Activated CD8-positive, alpha-beta memory T cell treated with anti-CD3 and anti-CD28 coated beads, Interleukin-2, amount 10 ng/mL, durations not matched to agents 7 days and 5 days (primary cell): Measurements from ENCODE around the gene FBXL22. TPM values are rescaled to one million over a fixed set of nuclear protein-coding genes. Genes with fewer than 3 reads are reported as not detected.
A peak's percentile ranks its signal among the peaks of the same experiment; 100 is the strongest.

Experiments used
- ATAC-seq: fragments of 150-1000 bp; cut with Tn5 transposase; one replicate; pipeline ENCODE4 v1.10.0; 2021; ENCODE audit warnings: moderate library complexity
- CTCF ChIA-PET: fragments of 350-600 bp; sonication (Branson Sonifier 250); formaldehyde crosslinking; loops from one replicate; lab custom pipeline; 2021; ENCODE audit warnings: antibody characterized with exemption; lab: Charles Lee
- DNase-seq: peaks from one replicate; pipeline ENCODE4 v3.0.0-alpha.2; 2020
- H3K27ac Mint-ChIP-seq: one replicate; pipeline ENCODE4 v1.8.0; 2021; ENCODE audit warnings: mild to moderate bottlenecking, mixed read lengths
- H3K27me3 Mint-ChIP-seq: one replicate; pipeline ENCODE4 v1.8.0; 2021; ENCODE audit warnings: mixed read lengths
- H3K36me3 Mint-ChIP-seq: one replicate; pipeline ENCODE4 v1.8.0; 2021; ENCODE audit warnings: mild to moderate bottlenecking, mixed read lengths
- H3K4me1 Mint-ChIP-seq: one replicate; pipeline ENCODE4 v1.8.0; 2021; ENCODE audit warnings: mixed read lengths
- H3K4me3 Mint-ChIP-seq: one replicate; pipeline ENCODE4 v1.8.0; 2021; ENCODE audit warnings: mild to moderate bottlenecking, moderate library complexity, mixed read lengths
- H3K9me3 Mint-ChIP-seq: one replicate; pipeline ENCODE4 v1.8.0; 2022; ENCODE audit warnings: low read depth, mixed read lengths
- total RNA-seq, 2 experiments: library from RNA; stranded (reverse); gene quantifications; one replicate each; pipeline ENCODE4 v1.2.3, GENCODE V29; 2021

Gene FBXL22
- total RNA-seq, 2 experiments from 2014 or later = 0.56 to 0.85 TPM

GRCh38 chr15:63598473-63599400 is 1.6 kb downstream of the FBXL22 start:
- Mint-ChIP-seq H3K9me3 (no peaks in the 10 kb centered on the region), H3K27me3 (peaks cover 3% of the 10 kb centered on the region), H3K4me3 (peak overlapping the region; percentile 91)

GRCh38 chr15:63599401-63600000 is 2.3 kb downstream of the FBXL22 start:
- no peaks in the 10 kb centered on the region for H3K9me3 Mint-ChIP-seq
- ATAC-seq (no peak), DNase-seq (peak; percentile 62)
- peak overlapping the region; percentile 91 for H3K4me3 Mint-ChIP-seq
- H3K4me1 Mint-ChIP-seq = peaks cover 45% of the 10 kb centered on the region
- peaks cover 2% of the 10 kb centered on the region for H3K36me3 Mint-ChIP-seq
- H3K27ac Mint-ChIP-seq = peak overlapping the region; percentile 85
- peaks cover 3% of the 10 kb centered on the region for H3K27me3 Mint-ChIP-seq
- CTCF ChIA-PET = interaction anchor here (0.7 to 4.7 kb wide), 23 partner anchors 11 to 554 kb away, joined by 3 to 65 read pairs (median 5); no protein-coding TSS in a partner anchor

More at GRCh38 chr15:63598473-63599400, 1.6 kb downstream of the FBXL22 start:
- Mint-ChIP-seq H3K36me3 (peaks cover 5% of the 10 kb centered on the region), H3K4me1 (peaks cover 50% of the 10 kb centered on the region), H3K27ac (peak overlapping the region; percentile 4)
- no peak for ATAC-seq
- no peak for DNase-seq
- CTCF ChIA-PET = interaction anchor here (0.7 to 4.7 kb wide), 21 partner anchors 11 to 469 kb away, joined by 3 to 65 read pairs (median 4); no protein-coding TSS in a partner anchor

GRCh38 chr15:63600001-63600615 is 2.9 kb downstream of the FBXL22 start:
- H3K4me3 Mint-ChIP-seq = peak overlapping the region; percentile 91
- peak; percentile 9 for ATAC-seq
- H3K27ac Mint-ChIP-seq = peak overlapping the region; percentile 85
- H3K27me3 Mint-ChIP-seq = peaks cover 3% of the 10 kb centered on the region
- CTCF ChIA-PET = interaction anchor here (0.7 to 4.7 kb wide), 24 partner anchors 10 to 553 kb away, joined by 3 to 65 read pairs (median 4); no protein-coding TSS in a partner anchor
- peak; percentile 53 for DNase-seq
- H3K36me3 Mint-ChIP-seq = peaks cover 2% of the 10 kb centered on the region
- peaks cover 42% of the 10 kb centered on the region for H3K4me1 Mint-ChIP-seq
- H3K9me3 Mint-ChIP-seq = no peaks in the 10 kb centered on the region

GRCh38 chr15:63600616-63601025 is 3.4 kb downstream of the FBXL22 start:
- H3K27ac Mint-ChIP-seq = peak overlapping the region; percentile 93
- peaks cover 2% of the 10 kb centered on the region for H3K36me3 Mint-ChIP-seq
- CTCF ChIA-PET = interaction anchor here (1.0 to 4.7 kb wide), 17 partner anchors 9 to 467 kb away, joined by 3 to 65 read pairs (median 8); no protein-coding TSS in a partner anchor
- ATAC-seq (peak; percentile 83), DNase-seq (peak; percentile 91)
- peak overlapping the region; percentile 91 for H3K4me3 Mint-ChIP-seq
- H3K9me3 Mint-ChIP-seq = no peaks in the 10 kb centered on the region
- H3K27me3 Mint-ChIP-seq = peaks cover 3% of the 10 kb centered on the region
- H3K4me1 Mint-ChIP-seq = peaks cover 42% of the 10 kb centered on the region

GRCh38 chr15:63601026-63601703 is 4.0 kb downstream of the FBXL22 start:
- H3K4me1 Mint-ChIP-seq = peaks cover 42% of the 10 kb centered on the region
- H3K27me3 Mint-ChIP-seq = peaks cover 3% of the 10 kb centered on the region
- CTCF ChIA-PET = interaction anchor here (0.9 to 4.7 kb wide), 19 partner anchors 9 to 552 kb away, joined by 3 to 65 read pairs (median 5); no protein-coding TSS in a partner anchor
- H3K9me3 Mint-ChIP-seq = no peaks in the 10 kb centered on the region
- DNase-seq = peak; percentile 73
- ATAC-seq = peak; percentile 22
- H3K4me3 Mint-ChIP-seq = peak overlapping the region; percentile 91
- H3K27ac Mint-ChIP-seq = peak overlapping the region; percentile 93
- H3K36me3 Mint-ChIP-seq = peaks cover 2% of the 10 kb centered on the region

- H3K4me3 Mint-ChIP-seq = peak overlapping the region; percentile 91
- peaks cover 2% of the 10 kb centered on the region for H3K36me3 Mint-ChIP-seq
- no peak for ATAC-seq
- peaks cover 47% of the 10 kb centered on the region for H3K4me1 Mint-ChIP-seq
- no peaks in the 10 kb centered on the region for H3K9me3 Mint-ChIP-seq
- H3K27me3 Mint-ChIP-seq = peaks cover 3% of the 10 kb centered on the region
- no peak for DNase-seq
- CTCF ChIA-PET = interaction anchor here (0.6 to 4.7 kb wide), 10 partner anchors 8 to 551 kb away, joined by 3 to 65 read pairs (median 3); partner anchors contain the start of gene DAPK2
- peak overlapping the region; percentile 93 for H3K27ac Mint-ChIP-seq
Measured at GRCh38 chr15:63601704-63602185, 4.6 kb downstream of the FBXL22 start.

GRCh38 chr15:63602595-63602994 is 5.4 kb downstream of the FBXL22 start:
- ATAC-seq (no peak), DNase-seq (no peak)
- Mint-ChIP-seq H3K36me3 (peaks cover 2% of the 10 kb centered on the region), H3K4me1 (peaks cover 47% of the 10 kb centered on the region), H3K27ac (peak overlapping the region; percentile 52), H3K4me3 (peak overlapping the region; percentile 42), H3K9me3 (no peaks in the 10 kb centered on the region), H3K27me3 (peaks cover 3% of the 10 kb centered on the region)
- CTCF ChIA-PET = interaction anchor here (0.6 to 4.7 kb wide), 4 partner anchors 7 to 444 kb away, joined by 3 to 65 read pairs (median 15); partner anchors contain the start of gene DAPK2

GRCh38 chr15:63603516-63603915 is 6.3 kb downstream of the FBXL22 start:
- Mint-ChIP-seq H3K4me3 (no peak overlapping the region), H3K36me3 (peaks cover 5% of the 10 kb centered on the region), H3K4me1 (peaks cover 46% of the 10 kb centered on the region), H3K27ac (no peak overlapping the region), H3K27me3 (peaks cover 3% of the 10 kb centered on the region), H3K9me3 (no peaks in the 10 kb centered on the region)
- CTCF ChIA-PET = interaction anchor here (0.9 to 11.6 kb wide), 3 partner anchors 464 to 550 kb away, joined by 5 to 151 read pairs (median 5); no protein-coding TSS in a partner anchor
- DNase-seq (no peak), ATAC-seq (no peak)

- peaks cover 3% of the 10 kb centered on the region for H3K27me3 Mint-ChIP-seq
- peaks cover 47% of the 10 kb centered on the region for H3K4me1 Mint-ChIP-seq
- H3K9me3 Mint-ChIP-seq = no peaks in the 10 kb centered on the region
- ATAC-seq = no peak
- peaks cover 5% of the 10 kb centered on the region for H3K36me3 Mint-ChIP-seq
- H3K4me3 Mint-ChIP-seq = no peak overlapping the region
- DNase-seq = no peak
- CTCF ChIA-PET = interaction anchor here (0.7 to 11.6 kb wide), 7 partner anchors 8 to 549 kb away, joined by 3 to 151 read pairs (median 5); no protein-coding TSS in a partner anchor
- H3K27ac Mint-ChIP-seq = no peak overlapping the region
Measured at GRCh38 chr15:63604281-63604680, 7.1 kb downstream of the FBXL22 start.

GRCh38 chr15:63605036-63605435 is 7.8 kb downstream of the FBXL22 start:
- CTCF ChIA-PET = interaction anchor here (0.6 to 11.6 kb wide), 7 partner anchors 9 to 549 kb away, joined by 3 to 151 read pairs (median 4); no protein-coding TSS in a partner anchor
- H3K4me1 Mint-ChIP-seq = peaks cover 50% of the 10 kb centered on the region
- no peaks in the 10 kb centered on the region for H3K9me3 Mint-ChIP-seq
- H3K27ac Mint-ChIP-seq = peak overlapping the region; percentile 87
- DNase-seq (no peak), ATAC-seq (no peak)
- peaks cover 5% of the 10 kb centered on the region for H3K36me3 Mint-ChIP-seq
- peaks cover 3% of the 10 kb centered on the region for H3K27me3 Mint-ChIP-seq
- H3K4me3 Mint-ChIP-seq = no peak overlapping the region

- peak; percentile 89 for DNase-seq
- CTCF ChIA-PET = interaction anchor here (0.6 to 11.6 kb wide), 16 partner anchors 9 to 548 kb away, joined by 3 to 151 read pairs (median 4); partner anchors contain the start of genes FBXL22 and SNX1
- Mint-ChIP-seq H3K4me1 (peaks cover 57% of the 10 kb centered on the region), H3K27me3 (peaks cover 3% of the 10 kb centered on the region), H3K9me3 (no peaks in the 10 kb centered on the region), H3K27ac (peak overlapping the region; percentile 87), H3K36me3 (peaks cover 5% of the 10 kb centered on the region), H3K4me3 (no peak overlapping the region)
- peak; percentile 80 for ATAC-seq
Measured at GRCh38 chr15:63605816-63606215, 8.6 kb downstream of the FBXL22 start.
